K562 (cell line): ENCODE data around the gene ZNF692. TPM values are rescaled to one million over a fixed set of nuclear protein-coding genes. Genes with fewer than 3 reads are reported as not detected.

Experiments used
- BRD9 ChIP-seq: fragments of 450-650 bp; IDR thresholded peaks from 2 replicates; pipeline ENCODE4 v1.6.1; 2018; ENCODE audit warnings: low read depth; ENCODE audit not compliant: partially characterized antibody
- GATAD2B ChIP-seq: fragments of 450-650 bp; IDR thresholded peaks from 2 replicates; pipeline ENCODE4 v1.6.1; 2017; ENCODE audit warnings: mild to moderate bottlenecking, borderline replicate concordance
- HMG20A ChIP-seq: fragments of 450-650 bp; formaldehyde crosslinking; conservative IDR thresholded peaks from 2 replicates; pipeline ENCODE4 v1.4.0; 2020; ENCODE audit warnings: mild to moderate bottlenecking, mixed read lengths
- RB1 ChIP-seq: fragments of 450-650 bp; IDR thresholded peaks from 2 replicates; pipeline ENCODE4 v1.6.1; 2017; ENCODE audit warnings: low read depth, mild to moderate bottlenecking
- SMARCE1 ChIP-seq: fragments of 450-650 bp; IDR thresholded peaks from 2 replicates; pipeline ENCODE4 v1.7.1; 2016; ENCODE audit warnings: mild to moderate bottlenecking
- STAT5A ChIP-seq: IDR thresholded peaks from 2 replicates; pipeline ENCODE4 v1.6.1; 2012; ENCODE audit warnings: low read length, inconsistent platforms, borderline replicate concordance
- THRAP3 ChIP-seq: fragments of 450-650 bp; IDR thresholded peaks from 2 replicates; pipeline ENCODE4 v1.6.1; 2016; ENCODE audit warnings: mild to moderate bottlenecking, inconsistent platforms, borderline replicate concordance
- U2AF1 ChIP-seq: fragments of 200-400 bp; formaldehyde crosslinking; optimal IDR thresholded peaks from 2 replicates; pipeline ENCODE3; 2017; ENCODE audit warnings: mild to moderate bottlenecking, low read depth, low read length, moderate library complexity
- ZBTB8A ChIP-seq: fragments of 450-650 bp; IDR thresholded peaks from 2 replicates; pipeline ENCODE4 v1.6.1; 2018; ENCODE audit warnings: mild to moderate bottlenecking, moderate library complexity; ENCODE audit not compliant: partially characterized antibody
- ZNF282 ChIP-seq: sonication (generic); formaldehyde crosslinking; IDR thresholded peaks from 2 replicates; pipeline ENCODE4 v1.8.1; 2023; ENCODE audit warnings: missing genetic modification reagents
- ZNF311 ChIP-seq: fragments of 250-450 bp; sonication (Bioruptor Pico); IDR thresholded peaks from 2 replicates; pipeline ENCODE4 v1.4.0; 2020; ENCODE audit warnings: mild to moderate bottlenecking, moderate library complexity
- polyA plus RNA-seq, 8 experiments: library from polyadenylated mRNA; depleted of rRNA in 4 of 8; stranded (reverse) in 5 of 8; unstranded in 3 of 8; fragments of >200 nt; fragmentation: Nextera tagmentation in 2 of 8; fragmentation: Illumina TruSeq in 1 of 8; extraction: Ambion mirVana in 2 of 8; extraction: Trizol in 1 of 8; gene quantifications; 2 replicates each; pipeline versions ENCODE4 v1.2.1 to v1.2.3, GENCODE V29; 2011 to 2014; ENCODE audit warnings: inconsistent platforms in 1 of 8, missing spikeins in 1 of 8
- total RNA-seq, 7 experiments: library from RNA; depleted of rRNA in 6 of 7; stranded (reverse); fragments of >200 nt in 6 of 7; fragmentation: Illumina TruSeq in 2 of 7; extraction: Trizol in 2 of 7; gene quantifications; 2 replicates each; pipeline versions ENCODE4 v1.2.1 to v1.2.3, GENCODE V29; 2011 to 2021; ENCODE audit warnings: low replicate concordance in 1 of 7
- TF ChIP-seq, protein P1 (sequence below): fragments of 450-650 bp; IDR thresholded peaks from 2 replicates; pipeline ENCODE4 v1.6.1; 2017; ENCODE audit warnings: antibody characterized with exemption, mild to moderate bottlenecking
- TF ChIP-seq, protein P2 (sequence below): sonication (generic); formaldehyde crosslinking; IDR thresholded peaks from 2 replicates; pipeline ENCODE4 v1.8.1; 2023; ENCODE audit warnings: mild to moderate bottlenecking, missing genetic modification reagents
- TF ChIP-seq, protein P3 (sequence below): fragments of 250-450 bp; sonication (Bioruptor Pico); IDR thresholded peaks from 2 replicates; pipeline ENCODE4 v1.8.0; 2022; ENCODE audit warnings: moderate library complexity, mild to moderate bottlenecking, inconsistent platforms
- TF ChIP-seq, protein P4 (sequence below): fragments of 450-650 bp; IDR thresholded peaks from 2 replicates; pipeline ENCODE4 v1.7.1; 2018; ENCODE audit warnings: mild to moderate bottlenecking, low read depth; ENCODE audit not compliant: partially characterized antibody
- TF ChIP-seq, protein P5 (sequence below): sonication (generic); formaldehyde crosslinking; IDR thresholded peaks from 2 replicates; pipeline ENCODE4 v1.8.0; 2022; ENCODE audit warnings: mild to moderate bottlenecking, low read depth, missing genetic modification reagents

Gene ZNF692
- total and polyA plus RNA-seq, 9 of the 15 experiments (the other 6 are each of a cell fraction or from before 2014, with no cell fraction given), result 8.4 to 143 (median 55.9) TPM

DNA sequence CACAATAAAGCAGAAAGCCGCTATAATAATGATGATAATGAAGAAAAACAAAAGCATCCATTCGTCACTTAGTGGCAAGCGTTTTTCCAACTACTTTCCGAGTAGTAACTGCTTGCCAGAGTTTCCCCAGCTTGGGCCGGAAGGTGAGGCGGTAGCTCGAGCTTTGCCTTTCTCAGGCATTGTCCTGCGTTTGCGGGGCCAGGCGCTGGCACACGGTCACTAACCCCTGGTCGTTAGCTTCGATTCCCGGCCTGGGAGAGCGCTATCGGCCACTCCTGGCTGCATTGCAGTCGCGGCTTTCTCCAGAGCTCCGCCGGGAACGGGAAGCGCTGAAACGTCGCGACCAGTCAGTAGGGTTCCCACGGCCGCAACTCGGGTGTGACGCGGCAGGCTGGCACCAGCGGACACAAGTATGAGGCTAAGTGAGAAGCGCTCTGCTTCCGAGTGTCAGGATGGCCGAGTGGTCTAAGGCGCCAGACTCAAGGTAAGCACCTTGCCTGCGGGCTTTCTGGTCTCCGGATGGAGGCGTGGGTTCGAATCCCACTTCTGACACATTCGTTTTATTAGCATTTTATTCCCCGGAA, 14.6 kb upstream of the ZNF692 start (continued):
- TF ChIP-seq, protein P1, sequence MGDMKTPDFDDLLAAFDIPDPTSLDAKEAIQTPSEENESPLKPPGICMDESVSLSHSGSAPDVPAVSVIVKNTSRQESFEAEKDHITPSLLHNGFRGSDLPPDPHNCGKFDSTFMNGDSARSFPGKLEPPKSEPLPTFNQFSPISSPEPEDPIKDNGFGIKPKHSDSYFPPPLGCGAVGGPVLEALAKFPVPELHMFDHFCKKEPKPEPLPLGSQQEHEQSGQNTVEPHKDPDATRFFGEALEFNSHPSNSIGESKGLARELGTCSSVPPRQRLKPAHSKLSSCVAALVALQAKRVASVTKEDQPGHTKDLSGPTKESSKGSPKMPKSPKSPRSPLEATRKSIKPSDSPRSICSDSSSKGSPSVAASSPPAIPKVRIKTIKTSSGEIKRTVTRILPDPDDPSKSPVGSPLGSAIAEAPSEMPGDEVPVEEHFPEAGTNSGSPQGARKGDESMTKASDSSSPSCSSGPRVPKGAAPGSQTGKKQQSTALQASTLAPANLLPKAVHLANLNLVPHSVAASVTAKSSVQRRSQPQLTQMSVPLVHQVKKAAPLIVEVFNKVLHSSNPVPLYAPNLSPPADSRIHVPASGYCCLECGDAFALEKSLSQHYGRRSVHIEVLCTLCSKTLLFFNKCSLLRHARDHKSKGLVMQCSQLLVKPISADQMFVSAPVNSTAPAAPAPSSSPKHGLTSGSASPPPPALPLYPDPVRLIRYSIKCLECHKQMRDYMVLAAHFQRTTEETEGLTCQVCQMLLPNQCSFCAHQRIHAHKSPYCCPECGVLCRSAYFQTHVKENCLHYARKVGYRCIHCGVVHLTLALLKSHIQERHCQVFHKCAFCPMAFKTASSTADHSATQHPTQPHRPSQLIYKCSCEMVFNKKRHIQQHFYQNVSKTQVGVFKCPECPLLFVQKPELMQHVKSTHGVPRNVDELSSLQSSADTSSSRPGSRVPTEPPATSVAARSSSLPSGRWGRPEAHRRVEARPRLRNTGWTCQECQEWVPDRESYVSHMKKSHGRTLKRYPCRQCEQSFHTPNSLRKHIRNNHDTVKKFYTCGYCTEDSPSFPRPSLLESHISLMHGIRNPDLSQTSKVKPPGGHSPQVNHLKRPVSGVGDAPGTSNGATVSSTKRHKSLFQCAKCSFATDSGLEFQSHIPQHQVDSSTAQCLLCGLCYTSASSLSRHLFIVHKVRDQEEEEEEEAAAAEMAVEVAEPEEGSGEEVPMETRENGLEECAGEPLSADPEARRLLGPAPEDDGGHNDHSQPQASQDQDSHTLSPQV, result no peak
- TF ChIP-seq ZBTB8A (peak; percentile 74), HMG20A (CRISPR knock-in tag) (no peak), GATAD2B (no peak), STAT5A (no peak), SMARCE1 (peak; percentile 61), BRD9 (no peak), RB1 (peak; percentile 97), ZNF311 (CRISPR knock-in tag) (no peak), ZNF282 (CRISPR knock-in tag) (no peak), U2AF1 (no peak), THRAP3 (no peak)
- TF ChIP-seq, protein P2, sequence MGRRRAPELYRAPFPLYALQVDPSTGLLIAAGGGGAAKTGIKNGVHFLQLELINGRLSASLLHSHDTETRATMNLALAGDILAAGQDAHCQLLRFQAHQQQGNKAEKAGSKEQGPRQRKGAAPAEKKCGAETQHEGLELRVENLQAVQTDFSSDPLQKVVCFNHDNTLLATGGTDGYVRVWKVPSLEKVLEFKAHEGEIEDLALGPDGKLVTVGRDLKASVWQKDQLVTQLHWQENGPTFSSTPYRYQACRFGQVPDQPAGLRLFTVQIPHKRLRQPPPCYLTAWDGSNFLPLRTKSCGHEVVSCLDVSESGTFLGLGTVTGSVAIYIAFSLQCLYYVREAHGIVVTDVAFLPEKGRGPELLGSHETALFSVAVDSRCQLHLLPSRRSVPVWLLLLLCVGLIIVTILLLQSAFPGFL (CRISPR knock-in tag), result no peak
- TF ChIP-seq, protein P3, sequence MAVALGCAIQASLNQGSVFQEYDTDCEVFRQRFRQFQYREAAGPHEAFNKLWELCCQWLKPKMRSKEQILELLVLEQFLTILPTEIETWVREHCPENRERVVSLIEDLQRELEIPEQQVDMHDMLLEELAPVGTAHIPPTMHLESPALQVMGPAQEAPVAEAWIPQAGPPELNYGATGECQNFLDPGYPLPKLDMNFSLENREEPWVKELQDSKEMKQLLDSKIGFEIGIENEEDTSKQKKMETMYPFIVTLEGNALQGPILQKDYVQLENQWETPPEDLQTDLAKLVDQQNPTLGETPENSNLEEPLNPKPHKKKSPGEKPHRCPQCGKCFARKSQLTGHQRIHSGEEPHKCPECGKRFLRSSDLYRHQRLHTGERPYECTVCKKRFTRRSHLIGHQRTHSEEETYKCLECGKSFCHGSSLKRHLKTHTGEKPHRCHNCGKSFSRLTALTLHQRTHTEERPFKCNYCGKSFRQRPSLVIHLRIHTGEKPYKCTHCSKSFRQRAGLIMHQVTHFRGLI, result no peak
- TF ChIP-seq, protein P4, sequence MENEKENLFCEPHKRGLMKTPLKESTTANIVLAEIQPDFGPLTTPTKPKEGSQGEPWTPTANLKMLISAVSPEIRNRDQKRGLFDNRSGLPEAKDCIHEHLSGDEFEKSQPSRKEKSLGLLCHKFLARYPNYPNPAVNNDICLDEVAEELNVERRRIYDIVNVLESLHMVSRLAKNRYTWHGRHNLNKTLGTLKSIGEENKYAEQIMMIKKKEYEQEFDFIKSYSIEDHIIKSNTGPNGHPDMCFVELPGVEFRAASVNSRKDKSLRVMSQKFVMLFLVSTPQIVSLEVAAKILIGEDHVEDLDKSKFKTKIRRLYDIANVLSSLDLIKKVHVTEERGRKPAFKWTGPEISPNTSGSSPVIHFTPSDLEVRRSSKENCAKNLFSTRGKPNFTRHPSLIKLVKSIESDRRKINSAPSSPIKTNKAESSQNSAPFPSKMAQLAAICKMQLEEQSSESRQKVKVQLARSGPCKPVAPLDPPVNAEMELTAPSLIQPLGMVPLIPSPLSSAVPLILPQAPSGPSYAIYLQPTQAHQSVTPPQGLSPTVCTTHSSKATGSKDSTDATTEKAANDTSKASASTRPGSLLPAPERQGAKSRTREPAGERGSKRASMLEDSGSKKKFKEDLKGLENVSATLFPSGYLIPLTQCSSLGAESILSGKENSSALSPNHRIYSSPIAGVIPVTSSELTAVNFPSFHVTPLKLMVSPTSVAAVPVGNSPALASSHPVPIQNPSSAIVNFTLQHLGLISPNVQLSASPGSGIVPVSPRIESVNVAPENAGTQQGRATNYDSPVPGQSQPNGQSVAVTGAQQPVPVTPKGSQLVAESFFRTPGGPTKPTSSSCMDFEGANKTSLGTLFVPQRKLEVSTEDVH, result no peak
- TF ChIP-seq, protein P5, sequence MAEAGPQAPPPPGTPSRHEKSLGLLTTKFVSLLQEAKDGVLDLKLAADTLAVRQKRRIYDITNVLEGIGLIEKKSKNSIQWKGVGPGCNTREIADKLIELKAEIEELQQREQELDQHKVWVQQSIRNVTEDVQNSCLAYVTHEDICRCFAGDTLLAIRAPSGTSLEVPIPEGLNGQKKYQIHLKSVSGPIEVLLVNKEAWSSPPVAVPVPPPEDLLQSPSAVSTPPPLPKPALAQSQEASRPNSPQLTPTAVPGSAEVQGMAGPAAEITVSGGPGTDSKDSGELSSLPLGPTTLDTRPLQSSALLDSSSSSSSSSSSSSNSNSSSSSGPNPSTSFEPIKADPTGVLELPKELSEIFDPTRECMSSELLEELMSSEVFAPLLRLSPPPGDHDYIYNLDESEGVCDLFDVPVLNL (CRISPR knock-in tag), result no peak
